PC-9 (cell line): ENCODE results near the gene BCAR3.

Source experiments
- CTCF ChIP-seq: fragments of 200-600 bp; sonication (generic); conservative IDR thresholded peaks from 2 replicates; pipeline ENCODE4 v1.6.1; 2017; ENCODE audit warnings: mixed run types, antibody characterized with exemption, mild to moderate bottlenecking, moderate library complexity
- EZH2 ChIP-seq: fragments of 200-600 bp; sonication (generic); IDR thresholded peaks from 2 replicates; pipeline ENCODE4 v1.8.0; 2017; ENCODE audit warnings: antibody characterized with exemption, low read depth

- TF ChIP-seq CTCF (no peak), EZH2 (no peak)
These were observed 99.5 kb downstream of the BCAR3 start for GRCh38 chr1:93581917-93582850.
